Measurements from ENCODE around the gene ENO2.
A peak's percentile ranks its signal among the peaks of the same experiment; 100 is the strongest.

Gene ENO2

GRCh38 chr12:6936194-6936635 is 21.8 kb downstream of the ENO2 start:
- peak overlapping the region; percentile 91 to 99 for H3K27ac ChIP-seq
- no peak for DNase-seq
- H3K4me3 ChIP-seq = no peak overlapping the region
- H3K27me3 ChIP-seq = no peaks in the 10 kb centered on the region
- intact Hi-C loops (cut with DNase I; ENCODE audit: low total_unique reads) = no loop called here
- H3K4me1 ChIP-seq = peaks cover 0 to 74% (median 55%) of the 10 kb centered on the region in 4 donors
- no peaks in the 10 kb centered on the region for H3K9me3 ChIP-seq
- TF ChIP-seq CTCF (IDR thresholded peaks at IDR 0.05) = no peak
- H3K36me3 ChIP-seq = peaks cover 15 to 56% (median 20%) of the 10 kb centered on the region in 3 donors

DNA sequence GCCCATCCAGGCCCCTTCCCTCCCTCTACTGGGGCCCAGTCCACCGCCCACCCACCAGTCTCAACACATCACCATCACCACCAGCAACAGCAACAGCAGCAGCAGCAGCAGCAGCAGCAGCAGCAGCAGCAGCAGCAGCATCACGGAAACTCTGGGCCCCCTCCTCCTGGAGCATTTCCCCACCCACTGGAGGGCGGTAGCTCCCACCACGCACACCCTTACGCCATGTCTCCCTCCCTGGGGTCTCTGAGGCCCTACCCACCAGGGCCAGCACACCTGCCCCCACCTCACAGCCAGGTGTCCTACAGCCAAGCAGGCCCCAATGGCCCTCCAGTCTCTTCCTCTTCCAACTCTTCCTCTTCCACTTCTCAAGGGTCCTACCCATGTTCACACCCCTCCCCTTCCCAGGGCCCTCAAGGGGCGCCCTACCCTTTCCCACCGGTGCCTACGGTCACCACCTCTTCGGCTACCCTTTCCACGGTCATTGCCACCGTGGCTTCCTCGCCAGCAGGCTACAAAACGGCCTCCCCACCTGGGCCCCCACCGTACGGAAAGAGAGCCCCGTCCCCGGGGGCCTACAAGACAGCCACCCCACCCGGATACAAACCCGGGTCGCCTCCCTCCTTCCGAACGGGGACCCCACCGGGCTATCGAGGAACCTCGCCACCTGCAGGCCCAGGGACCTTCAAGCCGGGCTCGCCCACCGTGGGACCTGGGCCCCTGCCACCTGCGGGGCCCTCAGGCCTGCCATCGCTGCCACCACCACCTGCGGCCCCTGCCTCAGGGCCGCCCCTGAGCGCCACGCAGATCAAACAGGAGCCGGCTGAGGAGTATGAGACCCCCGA is 22.5 kb downstream of the ENO2 start:
- Histone ChIP-seq H3K27ac (peak overlapping the region; percentile 91 to 99), H3K4me3 (peak overlapping the region; percentile 61 to 72), H3K36me3 (peaks cover 21 to 62% (median 26%) of the 10 kb centered on the region in 3 donors), H3K27me3 (no peaks in the 10 kb centered on the region), H3K4me1 (peaks cover 0 to 75% (median 50%) of the 10 kb centered on the region in 4 donors), H3K9me3 (no peaks in the 10 kb centered on the region)
- DNase-seq = no peak
- intact Hi-C loops (cut with DNase I; ENCODE audit: low total_unique reads) = no loop called here
- TF ChIP-seq CTCF (IDR thresholded peaks at IDR 0.05) = no peak

GRCh38 chr12:6937481-6938352 is 23.3 kb downstream of the ENO2 start:
- no peaks in the 10 kb centered on the region for H3K9me3 ChIP-seq
- intact Hi-C loops (cut with DNase I; ENCODE audit: low total_unique reads) = loop anchor here (2.0 kb wide), 1 partner anchor 13 kb away; no protein-coding TSS in a partner anchor
- H3K36me3 ChIP-seq = peaks cover 21 to 64% (median 26%) of the 10 kb centered on the region in 3 donors
- peak; percentile 90 to 96 for DNase-seq
- peak overlapping the region; percentile 91 to 99 for H3K27ac ChIP-seq
- no peaks in the 10 kb centered on the region for H3K27me3 ChIP-seq
- peak overlapping the region; percentile 61 to 72 for H3K4me3 ChIP-seq
- peaks cover 0 to 74% (median 47%) of the 10 kb centered on the region in 4 donors for H3K4me1 ChIP-seq
- peak; percentile 97 to 98 for TF ChIP-seq CTCF (IDR thresholded peaks at IDR 0.05)

DNA sequence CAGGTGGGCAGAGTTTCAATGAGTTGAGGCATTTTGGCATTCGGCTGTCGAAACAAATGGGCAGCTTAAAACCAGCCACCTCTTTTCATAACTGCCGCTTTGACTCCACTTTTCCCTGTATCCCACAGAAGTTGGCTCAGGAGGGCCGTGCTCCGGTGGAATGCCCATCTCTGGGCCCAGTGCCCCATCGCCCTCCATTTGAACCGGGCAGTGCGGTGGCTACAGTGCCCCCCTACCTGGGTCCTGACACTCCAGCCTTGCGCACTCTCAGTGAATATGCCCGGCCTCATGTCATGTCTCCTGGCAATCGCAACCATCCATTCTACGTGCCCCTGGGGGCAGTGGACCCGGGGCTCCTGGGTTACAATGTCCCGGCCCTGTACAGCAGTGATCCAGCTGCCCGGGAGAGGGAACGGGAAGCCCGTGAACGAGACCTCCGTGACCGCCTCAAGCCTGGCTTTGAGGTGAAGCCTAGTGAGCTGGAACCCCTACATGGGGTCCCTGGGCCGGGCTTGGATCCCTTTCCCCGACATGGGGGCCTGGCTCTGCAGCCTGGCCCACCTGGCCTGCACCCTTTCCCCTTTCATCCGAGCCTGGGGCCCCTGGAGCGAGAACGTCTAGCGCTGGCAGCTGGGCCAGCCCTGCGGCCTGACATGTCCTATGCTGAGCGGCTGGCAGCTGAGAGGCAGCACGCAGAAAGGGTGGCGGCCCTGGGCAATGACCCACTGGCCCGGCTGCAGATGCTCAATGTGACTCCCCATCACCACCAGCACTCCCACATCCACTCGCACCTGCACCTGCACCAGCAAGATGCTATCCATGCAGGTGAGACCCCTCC is 24.2 kb downstream of the ENO2 start:
- Histone ChIP-seq H3K27ac (peak overlapping the region; percentile 91 to 99), H3K4me1 (peaks cover 0 to 72% (median 47%) of the 10 kb centered on the region in 4 donors), H3K9me3 (no peaks in the 10 kb centered on the region), H3K36me3 (peaks cover 21 to 61% (median 26%) of the 10 kb centered on the region in 3 donors), H3K4me3 (peak overlapping the region; percentile 61 to 72), H3K27me3 (no peaks in the 10 kb centered on the region)
- no peak for TF ChIP-seq CTCF (IDR thresholded peaks at IDR 0.05)
- intact Hi-C loops (cut with DNase I; ENCODE audit: low total_unique reads) = loop anchor here (2.0 kb wide), 1 partner anchor 14 kb away; no protein-coding TSS in a partner anchor
- no peak for DNase-seq

DNA sequence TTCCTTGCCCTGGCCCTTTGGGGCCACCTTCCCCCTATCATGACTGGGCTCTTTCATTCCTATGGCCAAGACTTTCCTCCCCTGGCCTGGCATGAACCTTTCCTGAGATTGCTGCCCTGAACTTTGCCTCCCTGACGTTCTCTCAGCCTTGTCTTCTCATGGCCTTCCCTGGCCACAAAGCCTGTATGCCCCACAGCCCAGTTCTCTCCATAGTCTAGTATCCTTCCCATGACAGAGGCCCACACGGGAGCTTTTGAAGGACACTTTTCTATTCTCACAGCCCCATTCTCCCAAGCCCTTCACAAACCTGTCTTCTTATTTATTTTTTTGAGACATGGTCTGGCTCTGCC is 24.8 kb downstream of the ENO2 start:
- intact Hi-C loops (cut with DNase I; ENCODE audit: low total_unique reads) = loop anchor here (2.0 kb wide), 1 partner anchor 14 kb away; no protein-coding TSS in a partner anchor
- Histone ChIP-seq H3K4me3 (no peak overlapping the region), H3K27me3 (no peaks in the 10 kb centered on the region), H3K4me1 (peaks cover 0 to 66% (median 41%) of the 10 kb centered on the region in 4 donors), H3K9me3 (no peaks in the 10 kb centered on the region), H3K27ac (peak overlapping the region in 1 of 2 donors; percentile 99), H3K36me3 (peaks cover 16 to 55% (median 26%) of the 10 kb centered on the region in 3 donors)
- TF ChIP-seq CTCF (IDR thresholded peaks at IDR 0.05) = no peak
- no peak for DNase-seq

Data from tibial artery (tissue), 4 donors.